SU-DHL-6 (cell line): ENCODE data around the gene CHMP1A.

ENCODE experiments used
- EZH2phosphoT487 ChIP-seq: fragments of 200-600 bp; sonication (generic), shearing (Covaris generic); conservative IDR thresholded peaks from 2 replicates; pipeline ENCODE4 v1.6.1; 2018; ENCODE audit warnings: mild to moderate bottlenecking, antibody characterized with exemption, low read length, moderate library complexity, mixed read lengths
- TF ChIP-seq, protein P1 (sequence below): fragments of 200-600 bp; sonication (generic); IDR thresholded peaks from one replicate; pipeline ENCODE4 v1.5.1; 2017; ENCODE audit warnings: antibody characterized with exemption, mild to moderate bottlenecking, low read length, moderate library complexity; ENCODE audit not compliant: insufficient read depth, poor library complexity, severe bottlenecking

DNA sequence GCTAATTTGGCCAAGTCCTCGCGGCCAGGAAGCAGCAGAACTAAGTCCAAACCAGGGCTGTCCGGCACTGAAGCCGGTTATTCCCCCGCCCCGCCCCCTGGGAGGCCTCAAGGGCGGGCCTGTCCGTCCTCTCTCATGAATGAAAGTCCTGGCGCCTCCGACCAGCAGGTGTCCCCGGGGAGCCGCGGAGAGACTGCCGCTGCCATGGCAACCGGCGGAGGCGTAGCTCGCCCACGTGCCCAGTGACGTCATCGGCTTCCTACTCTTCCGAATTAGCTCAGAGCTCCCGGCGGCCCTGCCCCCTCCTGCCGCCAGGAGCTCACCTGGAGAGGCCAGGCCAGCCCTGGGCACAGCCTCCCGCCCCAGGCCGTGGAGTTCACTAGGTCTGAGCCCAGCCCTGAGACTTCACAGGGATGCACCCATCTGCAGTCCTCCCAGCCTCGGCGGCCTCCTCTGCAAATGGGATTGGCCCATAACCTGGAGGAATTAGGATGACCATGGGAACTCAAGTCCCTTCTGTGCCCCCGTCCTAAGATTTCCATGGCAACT lies 42.7 kb upstream of the CHMP1A start:
- TF ChIP-seq, protein P1, sequence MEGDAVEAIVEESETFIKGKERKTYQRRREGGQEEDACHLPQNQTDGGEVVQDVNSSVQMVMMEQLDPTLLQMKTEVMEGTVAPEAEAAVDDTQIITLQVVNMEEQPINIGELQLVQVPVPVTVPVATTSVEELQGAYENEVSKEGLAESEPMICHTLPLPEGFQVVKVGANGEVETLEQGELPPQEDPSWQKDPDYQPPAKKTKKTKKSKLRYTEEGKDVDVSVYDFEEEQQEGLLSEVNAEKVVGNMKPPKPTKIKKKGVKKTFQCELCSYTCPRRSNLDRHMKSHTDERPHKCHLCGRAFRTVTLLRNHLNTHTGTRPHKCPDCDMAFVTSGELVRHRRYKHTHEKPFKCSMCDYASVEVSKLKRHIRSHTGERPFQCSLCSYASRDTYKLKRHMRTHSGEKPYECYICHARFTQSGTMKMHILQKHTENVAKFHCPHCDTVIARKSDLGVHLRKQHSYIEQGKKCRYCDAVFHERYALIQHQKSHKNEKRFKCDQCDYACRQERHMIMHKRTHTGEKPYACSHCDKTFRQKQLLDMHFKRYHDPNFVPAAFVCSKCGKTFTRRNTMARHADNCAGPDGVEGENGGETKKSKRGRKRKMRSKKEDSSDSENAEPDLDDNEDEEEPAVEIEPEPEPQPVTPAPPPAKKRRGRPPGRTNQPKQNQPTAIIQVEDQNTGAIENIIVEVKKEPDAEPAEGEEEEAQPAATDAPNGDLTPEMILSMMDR: peak; percentile 53
- TF ChIP-seq EZH2phosphoT487: no peak
